GM19438 (cell line): Measurements from ENCODE around the gene RASA3.
"Not testable (repeated sequence)": the region's sequence is repeated elsewhere in the genome, so short reads cannot be mapped to it uniquely, and the experiment has no call there.

Experiments used
- ATAC-seq: cut with Tn5 transposase; IDR thresholded peaks from one replicate; pipeline ENCODE4 v1.9.1; 2021; ENCODE audit warnings: low read depth; ENCODE audit not compliant: unreplicated experiment

RASA3 gene

GRCh38 chr13:113996912-113997745 lies 135.3 kb downstream of the RASA3 start:
- no peak for ATAC-seq

DNA sequence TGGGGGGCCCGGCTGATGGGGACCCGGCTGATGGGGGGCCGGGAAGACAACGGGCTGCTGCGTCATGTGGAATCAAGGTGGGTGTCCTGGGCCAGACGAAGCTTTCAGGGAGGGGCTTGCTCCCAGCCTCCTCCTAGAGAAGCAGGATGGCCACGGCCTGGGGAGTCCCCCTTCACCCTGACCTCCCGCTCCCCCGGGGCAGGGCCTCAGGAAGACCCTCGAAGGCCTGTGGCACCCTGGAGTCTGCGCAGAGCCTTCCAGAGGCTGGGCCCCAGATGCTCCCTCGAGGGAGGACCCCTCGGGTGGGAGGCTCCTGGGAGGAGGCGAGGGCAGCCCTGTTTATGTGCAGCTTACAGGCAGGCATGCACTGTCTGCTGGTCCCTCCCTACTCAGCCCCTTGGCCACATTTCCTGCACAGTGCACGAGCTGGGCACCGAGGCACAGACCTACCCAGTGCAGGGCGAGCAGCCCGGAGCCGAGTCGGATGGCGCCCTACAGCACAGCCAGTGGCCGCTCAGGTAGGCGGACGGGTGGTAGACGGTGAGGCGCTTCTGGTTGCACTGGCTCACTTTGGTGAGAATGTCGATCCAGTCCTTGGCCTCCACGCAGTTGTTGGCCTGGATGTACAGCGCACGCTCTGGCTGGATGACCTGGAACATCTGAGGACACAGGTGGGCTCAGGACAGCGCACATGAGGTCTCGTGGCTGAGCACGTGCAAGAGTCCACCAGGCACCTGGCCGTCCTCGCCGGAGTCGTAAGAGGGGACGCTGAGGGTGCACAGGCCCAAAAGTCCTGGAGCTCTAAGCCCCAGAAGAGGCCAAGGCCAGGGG lies 136.1 kb downstream of the RASA3 start:
- ATAC-seq = no peak

DNA sequence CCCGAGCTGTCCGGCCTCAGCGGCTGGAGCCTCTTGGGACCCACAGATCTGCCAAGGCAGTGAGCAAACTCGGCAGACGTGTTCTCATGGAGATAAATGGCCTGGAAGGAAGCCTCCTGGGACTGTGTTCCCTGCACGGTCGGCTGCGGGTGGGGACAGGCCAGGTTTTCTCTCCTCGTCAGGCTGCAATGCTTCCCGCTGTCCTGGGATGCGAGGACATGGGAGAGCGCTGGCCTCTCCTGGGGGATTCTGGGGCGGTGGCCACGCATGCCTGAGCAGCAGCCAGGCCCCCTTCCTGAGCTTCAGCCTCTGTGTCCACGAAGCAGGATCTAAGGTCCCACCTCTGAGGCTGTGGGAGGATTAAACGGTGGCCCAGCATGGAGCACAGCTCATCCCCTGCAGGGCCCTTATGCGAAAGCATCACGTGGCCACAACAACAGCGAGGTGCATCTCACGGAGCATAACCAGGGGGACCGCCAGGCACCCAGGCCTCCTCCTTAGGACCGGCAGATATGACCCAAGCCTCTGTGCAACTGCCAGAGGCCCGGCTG lies 137.3 kb downstream of the RASA3 start:
- ATAC-seq = no peak

DNA sequence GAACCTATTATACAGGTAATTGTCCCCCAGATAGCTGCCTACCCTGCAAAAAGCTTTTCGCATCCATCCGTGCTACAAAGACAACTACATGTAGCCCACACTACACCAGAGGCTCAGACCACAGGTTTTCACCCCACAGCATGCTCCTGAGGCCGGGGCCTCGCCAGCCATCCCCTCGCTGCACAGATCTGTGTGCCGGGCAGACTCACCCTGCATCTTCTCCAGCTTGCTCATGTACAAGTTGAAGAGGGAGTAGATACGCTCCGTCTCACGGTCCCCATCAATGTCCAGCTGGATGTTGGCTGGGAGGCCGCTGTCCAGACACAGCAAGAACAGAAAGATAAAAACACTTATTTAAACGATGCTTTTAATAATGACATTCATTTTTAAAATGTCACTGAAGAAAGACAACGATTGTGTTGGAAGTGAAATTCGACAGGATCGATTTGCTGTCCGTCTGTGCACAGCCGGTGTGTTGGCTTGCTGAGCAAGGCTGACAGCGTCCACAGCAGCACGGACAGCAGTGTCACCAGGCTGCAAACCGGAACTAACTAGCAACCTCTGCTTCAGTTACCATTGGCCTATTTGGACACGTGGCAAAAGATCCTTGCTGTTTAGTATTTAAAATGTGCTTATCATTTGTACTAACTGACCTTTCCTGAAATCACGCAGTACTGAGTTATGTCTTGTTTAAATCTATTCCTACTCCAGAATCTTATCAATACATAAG lies 140.0 kb downstream of the RASA3 start:
- no peak for ATAC-seq

DNA sequence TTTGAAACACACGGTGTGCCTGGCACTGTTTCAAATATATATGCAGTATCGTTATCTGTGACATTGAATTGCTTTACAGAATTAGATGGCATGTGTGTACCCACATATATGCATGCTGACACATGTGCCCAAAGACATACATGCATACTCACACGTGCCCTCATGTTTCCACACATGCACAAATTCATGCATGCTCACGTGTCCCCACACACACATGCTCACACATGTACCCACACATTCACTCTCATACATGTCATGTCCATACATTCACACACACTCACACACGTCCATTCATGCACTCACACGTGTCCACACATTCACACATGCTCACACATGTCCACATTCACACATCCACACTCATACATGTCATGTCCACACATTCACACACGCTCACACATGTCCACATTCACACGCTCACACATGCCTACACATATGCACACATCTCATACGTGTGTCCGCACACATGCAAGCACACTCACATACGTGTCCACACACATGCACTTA lies 140.7 kb downstream of the RASA3 start:
- ATAC-seq = no peak

GRCh38 chr13:113991191-113991669 lies 141.2 kb downstream of the RASA3 start:
- no peak for ATAC-seq

- ATAC-seq = no peak
Observed at GRCh38 chr13:113990321-113990837, 142.0 kb downstream of the RASA3 start.

- ATAC-seq = no peak
Observed at GRCh38 chr13:113989585-113990300, 142.7 kb downstream of the RASA3 start.

DNA sequence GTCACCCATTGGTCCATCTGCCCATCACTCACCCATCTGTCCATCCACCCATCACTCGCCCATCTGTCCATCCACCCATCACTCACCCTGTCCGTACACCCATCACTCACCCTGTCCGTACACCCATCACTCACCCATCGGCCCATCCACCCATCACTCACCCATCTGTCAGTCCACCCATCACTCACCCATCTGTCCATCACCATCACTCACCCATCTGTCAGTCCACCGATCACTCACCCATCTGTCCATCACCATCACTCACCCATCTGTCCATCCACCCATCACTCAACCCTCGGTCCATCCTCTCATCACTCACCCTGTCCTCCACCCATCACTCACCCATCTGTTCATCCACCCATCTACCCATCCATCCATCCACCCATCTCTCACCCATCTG lies 143.6 kb downstream of the RASA3 start:
- ATAC-seq = not testable (repeated sequence)

- ATAC-seq = no peak
Observed at GRCh38 chr13:113982296-113982661, 150.1 kb downstream of the RASA3 start.

- no peak for ATAC-seq
Observed at GRCh38 chr13:113981611-113982295, 150.7 kb downstream of the RASA3 start.

GRCh38 chr13:113981194-113981605 lies 151.2 kb downstream of the RASA3 start:
- ATAC-seq = no peak

GRCh38 chr13:113980489-113981064 lies 151.8 kb downstream of the RASA3 start:
- ATAC-seq = no peak

- no peak for ATAC-seq
Observed at GRCh38 chr13:113979791-113980471, 152.5 kb downstream of the RASA3 start.

DNA sequence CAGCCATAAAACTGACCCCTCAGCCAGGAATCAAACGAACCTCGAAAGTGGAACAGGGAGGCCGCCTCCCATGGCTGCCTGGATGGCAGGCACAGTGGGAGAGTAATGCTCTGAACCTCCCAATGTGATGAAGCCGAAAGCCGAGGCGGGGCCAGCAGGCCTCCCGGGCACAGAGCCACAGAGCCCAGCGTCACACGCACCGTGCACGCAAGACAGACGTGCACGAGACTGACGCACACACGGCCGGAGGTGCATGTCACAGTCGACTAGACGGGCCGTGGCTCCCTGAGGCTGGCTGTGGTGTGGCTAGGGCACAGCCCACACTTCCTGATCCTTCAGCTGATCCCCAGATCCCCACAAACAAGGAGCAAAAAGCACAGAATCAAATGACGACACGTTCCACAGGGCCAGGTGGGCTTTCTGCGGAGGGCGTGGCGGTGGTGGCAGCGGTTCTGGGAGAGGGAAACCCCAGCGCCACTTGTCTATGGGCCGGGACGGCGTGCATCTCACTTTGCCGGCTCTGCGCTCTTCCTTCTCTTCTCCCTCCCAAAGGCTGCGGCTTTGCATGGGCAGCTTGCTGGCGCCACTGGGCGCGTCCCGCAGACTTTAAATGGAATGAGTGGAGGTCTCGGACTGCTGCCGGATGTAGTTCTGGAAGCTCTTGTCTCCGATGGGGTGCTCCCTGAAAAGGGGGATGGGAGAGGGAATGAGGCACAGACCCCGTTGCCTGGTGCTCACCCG lies 153.5 kb downstream of the RASA3 start:
- no peak for ATAC-seq

GRCh38 chr13:113977976-113978375 lies 154.4 kb downstream of the RASA3 start:
- ATAC-seq = no peak
